Breast epithelium (tissue), 3 donors: ENCODE data around the gene THNSL1.

ENCODE experiments used
- POLR2A ChIP-seq: fragments of 450-650 bp; IDR thresholded peaks from one replicate; pipeline ENCODE4 v1.6.1; 2016; ENCODE audit warnings: antibody characterized with exemption, mild to moderate bottlenecking, moderate library complexity
- TF ChIP-seq, protein P1 (sequence below), 3 donors: fragments of 450-650 bp; IDR thresholded peaks; one replicate each; pipeline ENCODE4 v1.5.1; 2016 to 2017; ENCODE audit warnings: antibody characterized with exemption in 3 of 3, mild to moderate bottlenecking in 3 of 3, moderate library complexity in 3 of 3

GRCh38 chr10:25038325-25038724 lies 21.9 kb downstream of the THNSL1 start:
- TF ChIP-seq, protein P1, sequence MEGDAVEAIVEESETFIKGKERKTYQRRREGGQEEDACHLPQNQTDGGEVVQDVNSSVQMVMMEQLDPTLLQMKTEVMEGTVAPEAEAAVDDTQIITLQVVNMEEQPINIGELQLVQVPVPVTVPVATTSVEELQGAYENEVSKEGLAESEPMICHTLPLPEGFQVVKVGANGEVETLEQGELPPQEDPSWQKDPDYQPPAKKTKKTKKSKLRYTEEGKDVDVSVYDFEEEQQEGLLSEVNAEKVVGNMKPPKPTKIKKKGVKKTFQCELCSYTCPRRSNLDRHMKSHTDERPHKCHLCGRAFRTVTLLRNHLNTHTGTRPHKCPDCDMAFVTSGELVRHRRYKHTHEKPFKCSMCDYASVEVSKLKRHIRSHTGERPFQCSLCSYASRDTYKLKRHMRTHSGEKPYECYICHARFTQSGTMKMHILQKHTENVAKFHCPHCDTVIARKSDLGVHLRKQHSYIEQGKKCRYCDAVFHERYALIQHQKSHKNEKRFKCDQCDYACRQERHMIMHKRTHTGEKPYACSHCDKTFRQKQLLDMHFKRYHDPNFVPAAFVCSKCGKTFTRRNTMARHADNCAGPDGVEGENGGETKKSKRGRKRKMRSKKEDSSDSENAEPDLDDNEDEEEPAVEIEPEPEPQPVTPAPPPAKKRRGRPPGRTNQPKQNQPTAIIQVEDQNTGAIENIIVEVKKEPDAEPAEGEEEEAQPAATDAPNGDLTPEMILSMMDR (IDR thresholded peaks at IDR 0.05) = no peak
- no peak for TF ChIP-seq POLR2A
